Measurements from ENCODE around the gene CD96. TPM values are rescaled to one million over a fixed set of nuclear protein-coding genes. Genes with fewer than 3 reads are reported as not detected.
"Not testable (repeated sequence)": the region's sequence is repeated elsewhere in the genome, so short reads cannot be mapped to it uniquely, and the experiment has no call there.

The CD96 gene
- 2.0 TPM for polyA plus RNA-seq (ENCODE audit: insufficient read length)
- long read RNA-seq, donor 1: 0 reads
- long read RNA-seq, donor 2: 0 reads
- long read RNA-seq, donor 3: 0 reads
- long read RNA-seq, donor 4: 0 reads
- long read RNA-seq, donor 5: 0 reads
- long read RNA-seq, donor 6: 0 reads
- long read RNA-seq, donor 7: 0 reads
- long read RNA-seq, donor 8: 0 reads

DNA sequence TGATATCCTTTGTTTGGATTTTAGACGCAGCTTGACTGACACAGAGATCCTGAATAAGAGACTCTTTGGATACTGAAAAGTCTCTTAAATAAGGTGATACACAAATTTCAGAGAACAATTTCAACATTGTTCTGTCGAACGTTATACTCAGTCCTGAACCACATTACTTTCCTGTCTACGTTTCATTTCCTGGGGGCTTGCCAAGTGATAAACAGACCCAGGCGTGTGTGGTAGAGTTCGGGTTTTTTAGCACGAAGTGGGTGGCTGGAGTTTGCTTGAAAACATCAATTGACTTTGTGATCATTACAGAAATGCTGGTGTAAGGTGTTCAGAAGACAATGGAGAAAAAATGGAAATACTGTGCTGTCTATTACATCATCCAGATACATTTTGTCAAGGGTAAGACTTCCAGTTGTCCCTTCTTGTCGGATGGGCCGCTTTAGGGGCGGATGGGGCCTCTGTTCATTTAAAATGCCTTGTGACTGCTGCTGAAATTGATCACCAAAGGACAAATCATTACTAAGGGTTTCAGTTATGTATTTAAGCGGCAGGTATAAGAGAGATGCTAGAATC is at the start of gene CD96:
TSS of gene CD96 (plus strand) at position 287 of the 573 bp plus-strand sequence. CDS start at position 339, 52 bp downstream.
- no peak for DNase-seq

- DNase-seq: no peak
Measured at GRCh38 chr3:111493276-111493675, 48.7 kb upstream of the CD96 start.

GRCh38 chr3:111496894-111497559 is 45.0 kb upstream of the CD96 start:
- no peak for DNase-seq

DNA sequence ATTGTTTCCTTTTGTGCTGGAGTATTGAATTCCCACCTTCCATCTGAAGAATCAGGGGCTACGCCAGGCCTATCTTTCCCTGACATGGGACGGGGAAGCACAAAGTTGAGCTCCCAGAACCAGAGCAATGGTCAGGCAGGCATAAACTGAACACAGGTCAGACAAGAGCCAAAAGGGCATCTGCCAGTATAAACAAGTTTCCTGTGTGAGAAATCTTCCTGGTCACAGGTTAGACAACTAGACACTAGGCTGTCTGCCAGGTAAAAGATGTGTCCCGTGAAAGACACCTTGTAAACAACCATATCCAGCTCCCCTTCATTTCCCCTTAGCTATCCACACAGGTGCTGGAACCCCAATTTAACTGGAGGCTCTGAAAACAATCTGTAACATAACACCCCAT is 44.0 kb upstream of the CD96 start:
- DNase-seq: no peak

DNA sequence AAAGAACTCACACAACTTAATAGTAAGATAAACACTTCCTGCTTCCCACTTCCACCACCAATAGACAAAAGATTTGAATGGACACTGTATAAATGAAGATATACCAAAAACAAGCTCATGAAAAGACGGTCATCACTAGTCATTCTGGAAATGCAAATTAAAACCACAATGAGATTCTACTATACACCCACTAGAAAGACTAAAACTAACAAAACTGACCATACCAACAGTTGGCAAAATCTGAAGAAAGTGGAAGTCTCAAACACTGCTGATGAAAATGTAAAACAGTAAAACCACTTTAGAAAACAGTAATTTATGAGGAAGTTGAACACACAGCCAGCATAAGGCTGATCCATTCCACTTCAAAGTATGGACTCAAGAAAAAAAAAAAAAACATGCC is 35.6 kb upstream of the CD96 start:
- DNase-seq: no peak

DNA sequence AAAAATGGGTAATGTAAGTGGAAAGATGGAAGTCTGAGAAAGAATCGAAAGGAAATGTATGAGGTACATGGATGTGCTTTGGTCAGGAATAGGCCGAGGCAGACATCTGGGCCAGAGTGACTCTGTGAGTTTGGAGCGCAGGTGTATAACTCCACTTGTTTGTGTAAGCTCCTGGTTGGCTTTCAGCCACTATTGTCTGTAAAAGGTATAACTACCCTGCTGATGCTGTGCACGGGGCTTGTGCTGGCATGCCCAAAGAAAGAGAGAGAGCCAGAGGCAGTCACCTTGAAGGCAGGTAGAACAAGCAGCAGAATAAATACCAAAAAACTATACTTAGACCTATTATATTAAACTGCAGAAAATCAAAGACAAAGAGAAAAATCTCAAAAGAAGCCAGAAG is 32.7 kb upstream of the CD96 start:
- no peak for DNase-seq

DNA sequence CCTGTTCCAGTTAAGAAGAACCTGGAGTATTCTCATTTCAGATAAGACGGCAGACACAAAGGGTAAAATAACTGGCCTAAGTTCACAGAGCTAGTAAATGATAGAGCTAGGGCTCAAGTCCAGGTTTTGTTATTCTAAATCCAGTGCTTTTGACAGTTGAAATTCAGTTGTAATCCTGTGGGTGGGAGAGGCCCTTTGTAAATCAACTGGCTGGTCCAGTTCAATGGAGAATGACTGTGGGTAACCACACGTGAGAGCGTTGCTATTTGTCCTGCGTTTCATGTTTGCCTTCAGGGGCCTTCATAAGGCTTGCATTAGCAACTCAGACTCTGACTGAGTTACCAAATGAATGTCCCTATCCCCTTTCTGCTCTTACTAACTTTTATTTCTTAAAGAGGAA is 24.2 kb upstream of the CD96 start:
- peak; percentile 7 for DNase-seq

GRCh38 chr3:111519178-111519855 is 22.7 kb upstream of the CD96 start:
- DNase-seq: no peak

- no peak for DNase-seq
Measured at GRCh38 chr3:111521891-111522290, 20.1 kb upstream of the CD96 start.

- not testable (repeated sequence) for DNase-seq
Measured at GRCh38 chr3:111524486-111524885, 17.5 kb upstream of the CD96 start.

- DNase-seq: no peak
Measured at GRCh38 chr3:111531446-111531845, 10.6 kb upstream of the CD96 start.

DNA sequence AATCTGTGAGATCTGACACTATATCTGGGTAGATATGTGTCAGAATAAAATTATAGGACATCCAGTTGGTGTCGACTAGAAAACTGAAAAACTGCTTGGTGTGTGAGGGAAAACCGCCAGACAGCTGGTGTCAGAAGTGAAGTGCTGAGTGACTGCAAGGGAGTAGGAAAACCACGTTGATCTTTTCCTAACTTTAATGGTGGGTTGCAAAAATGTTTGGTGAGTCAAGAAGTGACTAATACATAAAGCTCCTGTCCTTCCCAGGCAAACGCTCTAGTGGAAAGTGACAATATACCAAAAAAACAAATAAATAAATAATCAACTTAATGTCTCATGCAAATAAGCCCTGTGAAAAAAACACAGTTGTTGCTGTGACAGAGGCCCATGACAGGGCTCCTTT is 7.3 kb upstream of the CD96 start:
- no peak for DNase-seq

DNA sequence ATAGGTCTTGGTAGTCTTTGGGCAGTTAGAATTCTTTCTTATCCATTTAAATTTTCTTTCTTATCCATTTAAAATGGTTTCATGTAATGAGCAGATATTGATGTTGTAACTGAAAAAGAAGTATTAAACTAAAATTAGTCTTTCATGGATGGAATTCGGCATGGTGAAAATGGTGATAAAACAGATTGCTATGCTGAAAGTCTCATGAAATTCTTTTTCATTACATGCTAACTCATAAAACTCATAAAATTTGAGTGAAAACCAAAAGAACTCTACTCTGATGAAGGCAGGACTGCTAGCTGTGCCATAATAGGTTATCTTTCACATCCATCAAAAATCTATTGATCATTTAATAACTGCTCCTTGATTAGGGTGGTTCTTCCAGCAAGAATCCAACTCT is 3.9 kb upstream of the CD96 start:
- no peak for DNase-seq

GRCh38 chr3:111538681-111539083 is 3.3 kb upstream of the CD96 start:
- no peak for DNase-seq

GRCh38 chr3:111539351-111540331 is 2.4 kb upstream of the CD96 start:
- DNase-seq: peak; percentile 49

GRCh38 chr3:111541391-111541790 is 606 bp upstream of the CD96 start:
- no peak for DNase-seq

DNA sequence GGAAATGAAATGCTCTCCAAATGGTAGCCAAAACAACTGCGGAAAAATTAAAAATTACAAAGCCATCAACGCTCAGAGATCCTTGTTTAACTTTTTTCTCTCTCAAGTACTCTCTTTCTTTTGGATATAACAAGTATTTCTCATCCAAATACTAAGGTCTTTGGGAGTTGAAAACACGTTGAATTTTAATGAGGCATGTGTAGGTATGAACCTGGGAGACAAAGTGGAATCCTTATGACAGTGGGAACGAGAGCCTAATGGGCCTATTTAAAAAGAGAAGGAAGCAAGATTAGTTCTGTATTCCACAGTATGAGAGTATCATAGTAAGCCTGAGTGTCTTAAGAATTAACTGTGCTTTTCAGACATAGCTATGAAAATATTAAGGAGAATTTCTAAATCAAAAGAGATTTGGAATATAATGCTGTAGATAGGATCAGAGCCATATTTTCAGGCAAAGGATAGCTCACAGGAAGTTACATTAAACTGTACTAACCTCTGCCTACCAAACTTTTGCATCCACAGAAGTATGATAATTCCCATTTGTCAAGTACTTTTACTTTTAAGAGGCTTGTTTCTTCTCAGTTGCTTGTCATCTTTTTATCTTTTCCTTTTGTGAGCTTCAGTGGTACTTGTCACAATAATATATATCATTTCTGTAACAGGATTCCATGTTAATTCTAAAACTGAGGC is 759 bp downstream of the CD96 start:
- DNase-seq: no peak

DNA sequence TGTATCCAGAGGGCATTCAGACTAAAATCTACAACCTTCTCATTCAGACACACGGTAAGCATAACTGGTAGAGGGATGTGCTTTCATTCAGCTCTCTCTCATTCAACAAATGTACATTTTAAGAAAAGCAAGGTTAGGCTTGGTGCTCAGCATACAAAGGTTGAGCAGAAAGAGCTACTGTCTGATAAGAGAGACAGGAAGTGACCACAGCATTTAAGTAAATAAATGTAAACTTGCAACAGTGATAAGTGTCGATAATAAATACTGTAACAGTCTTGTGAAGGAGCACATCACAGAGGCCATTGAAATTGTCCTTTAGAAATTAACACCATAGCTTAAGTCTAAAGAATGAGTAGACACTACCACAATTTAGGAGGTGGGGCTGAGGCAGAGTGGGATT is 3.4 kb downstream of the CD96 start:
- no peak for DNase-seq

DNA sequence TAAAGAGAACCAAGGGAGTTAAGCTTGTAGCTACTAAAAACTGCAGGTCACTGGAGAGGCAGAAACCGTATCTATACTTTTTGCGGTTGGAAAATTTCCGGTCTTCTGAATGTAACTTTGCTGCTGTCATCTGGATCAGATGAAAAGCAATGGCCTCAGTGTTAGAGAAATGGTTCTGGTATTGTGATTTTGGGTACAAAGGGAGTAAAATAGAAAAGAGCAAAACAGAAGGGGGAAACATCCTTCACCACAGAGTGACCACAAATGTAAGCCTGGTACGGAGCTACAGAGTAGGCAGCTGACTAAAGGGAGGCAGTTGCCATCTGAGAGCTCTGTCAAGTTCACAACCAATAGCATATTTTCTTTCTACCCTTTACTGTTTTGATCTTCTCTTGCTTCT is 5.6 kb downstream of the CD96 start:
- DNase-seq: no peak

- no peak for DNase-seq
Measured at GRCh38 chr3:111548092-111548491, 6.1 kb downstream of the CD96 start.

- DNase-seq: no peak
Measured at GRCh38 chr3:111548756-111549155, 6.8 kb downstream of the CD96 start.

All from left kidney (tissue), 8 donors.